Astrocyte (in vitro differentiated cells and primary cell): ENCODE results near the gene ADORA2A. TPM values are rescaled to one million over a fixed set of nuclear protein-coding genes. Genes with fewer than 3 reads are reported as not detected.
A peak's percentile ranks its signal among the peaks of the same experiment; 100 is the strongest.

Source experiments
- DNase-seq: peaks from one replicate; pipeline ENCODE4 v3.0.0-alpha.2; 2010; ENCODE audit warnings: low read depth
- FAIRE-seq: peaks from 2 replicates; lab custom pipeline; 2011; peaks lifted over from hg19 to GRCh38; lab: Jason Lieb, UNC
- H2AFZ ChIP-seq: 2 replicates; pipeline ENCODE4 v1.6.0; 2012; ENCODE audit warnings: low read depth, low read length, inconsistent platforms
- H3K27ac ChIP-seq: 2 replicates; pipeline ENCODE4 v1.5.1; 2011; ENCODE audit warnings: low read depth, low read length, inconsistent platforms
- H3K27me3 ChIP-seq: 2 replicates; pipeline ENCODE4 v1.6.0; 2011; ENCODE audit warnings: low read length, inconsistent platforms; ENCODE audit not compliant: insufficient read depth
- H3K36me3 ChIP-seq: 2 replicates; pipeline ENCODE4 v1.5.1; 2011; ENCODE audit warnings: low read length, inconsistent platforms; ENCODE audit not compliant: insufficient read depth
- H3K4me1 ChIP-seq: 2 replicates; pipeline ENCODE4 v1.5.1; 2011; ENCODE audit warnings: low read length, inconsistent platforms; ENCODE audit not compliant: insufficient read depth
- H3K4me2 ChIP-seq: 2 replicates; pipeline ENCODE4 v1.6.0; 2012; ENCODE audit warnings: low read length, inconsistent platforms
- H3K4me3 ChIP-seq: 2 replicates; pipeline ENCODE4 v1.5.1; 2011; ENCODE audit warnings: low read depth, mild to moderate bottlenecking, low read length, inconsistent platforms; ENCODE audit not compliant: insufficient read depth
- H3K79me2 ChIP-seq: 2 replicates; pipeline ENCODE4 v1.6.0; 2012; ENCODE audit warnings: mild to moderate bottlenecking, low read length, inconsistent platforms; ENCODE audit not compliant: insufficient read depth
- H3K9ac ChIP-seq: 2 replicates; pipeline ENCODE4 v1.6.0; 2012; ENCODE audit warnings: mild to moderate bottlenecking, low read length, inconsistent platforms
- H3K9me3 ChIP-seq: 2 replicates; pipeline ENCODE4 v1.5.1; 2012; ENCODE audit warnings: low read depth, mild to moderate bottlenecking, low read length, inconsistent platforms; ENCODE audit not compliant: insufficient read depth
- H4K20me1 ChIP-seq: 2 replicates; pipeline ENCODE4 v1.6.0; 2012; ENCODE audit warnings: low read length, inconsistent platforms; ENCODE audit not compliant: insufficient read depth
- H3K27ac Mint-ChIP-seq: one replicate; pipeline ENCODE4 v1.8.0; 2021; ENCODE audit warnings: mild to moderate bottlenecking, mixed read lengths; ENCODE audit not compliant: unreplicated experiment
- H3K27me3 Mint-ChIP-seq: one replicate; pipeline ENCODE4 v1.8.0; 2021; ENCODE audit warnings: low read depth, mixed read lengths; ENCODE audit not compliant: unreplicated experiment
- H3K36me3 Mint-ChIP-seq: one replicate; pipeline ENCODE4 v1.8.0; 2021; ENCODE audit warnings: low read depth, mixed read lengths; ENCODE audit not compliant: unreplicated experiment
- H3K4me1 Mint-ChIP-seq: one replicate; pipeline ENCODE4 v1.8.0; 2021; ENCODE audit warnings: low read depth, mixed read lengths; ENCODE audit not compliant: unreplicated experiment
- H3K4me3 Mint-ChIP-seq: one replicate; pipeline ENCODE4 v1.8.0; 2021; ENCODE audit warnings: mild to moderate bottlenecking, moderate library complexity, mixed read lengths; ENCODE audit not compliant: unreplicated experiment
- H3K9me3 Mint-ChIP-seq: one replicate; pipeline ENCODE4 v1.8.0; 2021; ENCODE audit warnings: mild to moderate bottlenecking, mixed read lengths; ENCODE audit not compliant: unreplicated experiment
- EZH2 ChIP-seq: IDR thresholded peaks from 2 replicates; pipeline ENCODE4 v1.6.1; 2012; ENCODE audit warnings: mild to moderate bottlenecking, low read length, inconsistent platforms; ENCODE audit not compliant: insufficient read depth
- total RNA-seq: library from RNA; stranded (reverse); gene quantifications from 2 replicates; pipeline ENCODE4 v1.2.1, GENCODE V29; 2021
- TF ChIP-seq, protein P1 (sequence below): IDR thresholded peaks from 2 replicates; pipeline ENCODE4 v1.5.1; 2011; ENCODE audit warnings: low read depth, mild to moderate bottlenecking, inconsistent platforms, low read length, moderate library complexity; ENCODE audit not compliant: insufficient read depth

ADORA2A gene
- total RNA-seq, 1 donor from 2014 or later = 3.9 TPM

DNA sequence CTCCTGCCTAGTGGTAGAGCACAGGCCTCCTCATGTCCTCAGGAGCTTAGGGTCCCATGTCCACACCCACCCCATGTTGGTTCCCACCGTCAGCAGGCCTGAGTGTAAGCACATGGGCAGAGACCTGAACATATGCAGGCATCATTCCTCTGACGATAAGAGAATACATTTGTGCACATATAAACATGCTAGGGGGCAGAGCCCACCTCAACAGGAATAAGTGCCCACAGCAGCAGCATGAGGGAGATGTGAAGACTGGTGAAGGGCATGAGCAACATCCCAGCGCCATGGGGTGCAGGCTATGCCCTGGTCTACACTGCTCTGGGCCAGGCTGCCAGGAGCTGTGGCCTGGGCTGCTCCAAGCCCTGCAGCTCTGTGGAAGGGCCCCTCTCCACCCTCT lies 16.9 kb downstream of the ADORA2A start:
- Histone ChIP-seq H3K4me2 (no peak overlapping the region), H3K79me2 (no peaks in the 10 kb centered on the region), H3K9me3 (no peaks in the 10 kb centered on the region), H4K20me1 (no peaks in the 10 kb centered on the region), H3K27ac (no peak overlapping the region), H2AFZ (no peak overlapping the region), H3K4me1 (peaks cover 9% of the 10 kb centered on the region), H3K27me3 (no peaks in the 10 kb centered on the region), H3K4me3 (no peak overlapping the region), H3K9ac (no peak overlapping the region), H3K36me3 (no peaks in the 10 kb centered on the region)
- H3K27ac Mint-ChIP-seq = no peak overlapping the region
- peaks cover 10% of the 10 kb centered on the region for H3K27me3 Mint-ChIP-seq
- H3K4me1 Mint-ChIP-seq = peaks cover 9% of the 10 kb centered on the region
- TF ChIP-seq EZH2 = no peak
- TF ChIP-seq, protein P1, sequence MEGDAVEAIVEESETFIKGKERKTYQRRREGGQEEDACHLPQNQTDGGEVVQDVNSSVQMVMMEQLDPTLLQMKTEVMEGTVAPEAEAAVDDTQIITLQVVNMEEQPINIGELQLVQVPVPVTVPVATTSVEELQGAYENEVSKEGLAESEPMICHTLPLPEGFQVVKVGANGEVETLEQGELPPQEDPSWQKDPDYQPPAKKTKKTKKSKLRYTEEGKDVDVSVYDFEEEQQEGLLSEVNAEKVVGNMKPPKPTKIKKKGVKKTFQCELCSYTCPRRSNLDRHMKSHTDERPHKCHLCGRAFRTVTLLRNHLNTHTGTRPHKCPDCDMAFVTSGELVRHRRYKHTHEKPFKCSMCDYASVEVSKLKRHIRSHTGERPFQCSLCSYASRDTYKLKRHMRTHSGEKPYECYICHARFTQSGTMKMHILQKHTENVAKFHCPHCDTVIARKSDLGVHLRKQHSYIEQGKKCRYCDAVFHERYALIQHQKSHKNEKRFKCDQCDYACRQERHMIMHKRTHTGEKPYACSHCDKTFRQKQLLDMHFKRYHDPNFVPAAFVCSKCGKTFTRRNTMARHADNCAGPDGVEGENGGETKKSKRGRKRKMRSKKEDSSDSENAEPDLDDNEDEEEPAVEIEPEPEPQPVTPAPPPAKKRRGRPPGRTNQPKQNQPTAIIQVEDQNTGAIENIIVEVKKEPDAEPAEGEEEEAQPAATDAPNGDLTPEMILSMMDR = no peak
- H3K36me3 Mint-ChIP-seq = peaks cover 3% of the 10 kb centered on the region
- FAIRE-seq = no peak
- H3K9me3 Mint-ChIP-seq = peaks cover 6% of the 10 kb centered on the region
- no peak for DNase-seq
- no peak overlapping the region for H3K4me3 Mint-ChIP-seq

DNA sequence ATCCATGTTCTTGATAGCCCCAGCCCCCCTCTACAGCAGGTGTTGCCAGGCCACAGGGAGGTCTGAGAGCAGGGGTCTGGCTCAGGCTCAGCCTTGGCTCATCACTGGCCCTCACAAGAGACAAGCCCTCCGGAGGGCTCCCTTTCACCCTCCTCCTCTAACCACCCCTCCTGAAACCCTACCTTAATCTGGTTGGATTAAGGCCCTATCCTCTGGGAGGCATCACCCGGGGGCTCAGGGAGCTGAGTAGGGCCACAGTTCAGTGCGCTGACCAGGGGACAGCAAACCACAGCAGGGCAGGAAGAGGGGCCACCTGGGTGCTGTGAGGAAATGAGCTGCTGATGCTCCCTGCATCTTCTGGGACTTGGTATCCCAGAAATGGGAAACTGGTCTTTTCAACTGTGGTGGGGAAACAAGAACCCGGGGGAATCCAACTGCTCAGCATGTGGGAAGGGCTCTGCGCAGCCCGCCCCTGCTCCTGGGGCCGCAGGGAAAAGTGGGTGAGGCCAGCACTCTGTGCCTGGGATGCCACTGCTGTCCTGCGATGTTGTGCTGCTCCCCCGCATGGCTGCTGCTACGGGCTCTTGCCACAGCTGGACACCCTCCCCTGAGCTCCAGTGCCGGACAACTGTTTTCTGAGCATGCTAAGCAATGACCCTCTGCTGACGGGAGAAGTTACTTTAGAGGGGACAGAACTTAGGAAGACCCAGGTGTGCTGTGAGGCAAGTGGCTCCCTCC lies 17.5 kb downstream of the ADORA2A start:
- Histone ChIP-seq H3K36me3 (no peaks in the 10 kb centered on the region), H3K79me2 (no peaks in the 10 kb centered on the region), H3K27me3 (no peaks in the 10 kb centered on the region), H3K9ac (no peak overlapping the region), H3K4me1 (peaks cover 9% of the 10 kb centered on the region), H3K4me3 (no peak overlapping the region), H3K4me2 (peak overlapping the region; percentile 31), H3K9me3 (no peaks in the 10 kb centered on the region), H4K20me1 (no peaks in the 10 kb centered on the region), H3K27ac (no peak overlapping the region), H2AFZ (no peak overlapping the region)
- peaks cover 9% of the 10 kb centered on the region for H3K4me1 Mint-ChIP-seq
- no peak overlapping the region for H3K4me3 Mint-ChIP-seq
- peaks cover 13% of the 10 kb centered on the region for H3K27me3 Mint-ChIP-seq
- FAIRE-seq (no peak), DNase-seq (no peak)
- H3K36me3 Mint-ChIP-seq = peaks cover 3% of the 10 kb centered on the region
- no peak for TF ChIP-seq EZH2
- TF ChIP-seq, protein P1 = no peak
- H3K27ac Mint-ChIP-seq = no peak overlapping the region
- H3K9me3 Mint-ChIP-seq = peaks cover 6% of the 10 kb centered on the region
